ENCODE results near the gene SPATA33.

GRCh38 chr16:89710709-89711564 lies 53.3 kb downstream of the SPATA33 start:
- TF ChIP-seq EZH2 (IDR thresholded peaks at IDR 0.05): no peak
- TF ChIP-seq POLR2AphosphoS5 (IDR thresholded peaks at IDR 0.05; ENCODE audit: borderline replicate concordance, low read depth, low read length): no peak
- no peak for TF ChIP-seq FOXP2 (optimal IDR thresholded peaks at IDR 0.05; ENCODE audit: control extremely low read depth, extremely low read length, insufficient read depth)

Data from SK-N-MC (cell line).